ENCODE data around the gene CLDN2. TPM values are rescaled to one million over a fixed set of nuclear protein-coding genes. Genes with fewer than 3 reads are reported as not detected.
A peak's percentile ranks its signal among the peaks of the same experiment; 100 is the strongest.
"Not testable (repeated sequence)": the region's sequence is repeated elsewhere in the genome, so short reads cannot be mapped to it uniquely, and the experiment has no call there.

The CLDN2 gene
- total RNA-seq, 2 donors from 2014 or later: not detected

DNA sequence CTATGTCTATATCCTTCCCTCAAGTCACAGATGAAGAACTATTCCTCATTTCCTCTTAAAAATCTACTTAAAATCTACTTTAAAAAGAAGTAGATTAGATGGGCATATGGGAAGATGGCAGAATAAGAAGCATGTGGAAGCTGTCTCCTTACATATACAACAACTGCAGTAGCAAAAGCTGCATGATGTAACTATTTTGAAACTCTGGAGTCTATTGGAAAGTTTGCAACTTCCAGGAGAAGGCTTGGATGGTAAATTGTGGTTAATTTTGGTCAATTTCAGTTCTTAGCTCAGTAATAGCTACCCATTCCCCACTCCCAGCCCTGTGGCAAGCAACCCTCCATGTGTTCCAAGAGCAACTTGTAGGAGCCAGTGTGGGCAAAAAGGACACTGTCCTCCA lies 42.9 kb downstream of the CLDN2 start:
- Mint-ChIP-seq H3K27me3 (ENCODE audit: insufficient read depth) (no peaks in the 10 kb centered on the region), H3K27ac (no peak overlapping the region), H3K4me1 (no peaks in the 10 kb centered on the region), H3K9me3 (peaks cover 53% of the 10 kb centered on the region), H3K36me3 (ENCODE audit: low read depth) (peaks cover 3% of the 10 kb centered on the region), H3K4me3 (no peak overlapping the region)
- no peaks in the 10 kb centered on the region for H3K27me3 ChIP-seq (ENCODE audit: control insufficient read depth, insufficient read depth, low read length, poor library complexity, severe bottlenecking)
- no peaks in the 10 kb centered on the region for H3K4me1 ChIP-seq (ENCODE audit: control insufficient read depth, insufficient read depth, low read length)
- peaks cover 6% of the 10 kb centered on the region for H3K36me3 ChIP-seq (ENCODE audit: control insufficient read depth, insufficient read depth, low read length)
- no peak overlapping the region for H3K9ac ChIP-seq (ENCODE audit: extremely low read depth, low read length, poor library complexity, severe bottlenecking)
- TF ChIP-seq, protein P1, sequence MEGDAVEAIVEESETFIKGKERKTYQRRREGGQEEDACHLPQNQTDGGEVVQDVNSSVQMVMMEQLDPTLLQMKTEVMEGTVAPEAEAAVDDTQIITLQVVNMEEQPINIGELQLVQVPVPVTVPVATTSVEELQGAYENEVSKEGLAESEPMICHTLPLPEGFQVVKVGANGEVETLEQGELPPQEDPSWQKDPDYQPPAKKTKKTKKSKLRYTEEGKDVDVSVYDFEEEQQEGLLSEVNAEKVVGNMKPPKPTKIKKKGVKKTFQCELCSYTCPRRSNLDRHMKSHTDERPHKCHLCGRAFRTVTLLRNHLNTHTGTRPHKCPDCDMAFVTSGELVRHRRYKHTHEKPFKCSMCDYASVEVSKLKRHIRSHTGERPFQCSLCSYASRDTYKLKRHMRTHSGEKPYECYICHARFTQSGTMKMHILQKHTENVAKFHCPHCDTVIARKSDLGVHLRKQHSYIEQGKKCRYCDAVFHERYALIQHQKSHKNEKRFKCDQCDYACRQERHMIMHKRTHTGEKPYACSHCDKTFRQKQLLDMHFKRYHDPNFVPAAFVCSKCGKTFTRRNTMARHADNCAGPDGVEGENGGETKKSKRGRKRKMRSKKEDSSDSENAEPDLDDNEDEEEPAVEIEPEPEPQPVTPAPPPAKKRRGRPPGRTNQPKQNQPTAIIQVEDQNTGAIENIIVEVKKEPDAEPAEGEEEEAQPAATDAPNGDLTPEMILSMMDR (conservative IDR thresholded peaks at IDR 0.05): no peak
- H3K9me3 ChIP-seq (ENCODE audit: control insufficient read depth, low read length): no peaks in the 10 kb centered on the region
- H3K27ac ChIP-seq (ENCODE audit: low read depth, low read length): no peak overlapping the region
- H3K4me3 ChIP-seq (ENCODE audit: low read length): no peak overlapping the region
- DNase-seq: no peak

DNA sequence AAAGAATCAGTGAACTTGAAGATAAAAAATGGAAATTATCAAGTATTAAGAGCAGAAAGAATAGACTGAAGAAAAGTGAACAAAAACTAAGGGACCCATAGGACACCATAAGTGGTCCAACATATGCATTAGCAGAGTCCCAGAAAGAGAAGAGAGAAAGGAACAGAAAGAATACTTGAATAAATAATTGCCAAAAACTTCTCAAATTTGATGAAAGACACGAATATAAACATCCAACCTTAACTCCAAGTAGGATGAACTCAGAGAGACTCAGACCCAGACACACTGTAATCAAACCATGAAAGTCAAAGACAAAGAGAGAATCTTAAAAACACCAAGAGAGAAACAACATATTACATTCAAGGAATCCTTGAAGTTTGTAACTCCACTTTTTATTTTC lies 44.1 kb downstream of the CLDN2 start:
- H3K9me3 ChIP-seq (ENCODE audit: control insufficient read depth, low read length): no peaks in the 10 kb centered on the region
- no peak overlapping the region for H3K4me3 ChIP-seq (ENCODE audit: low read length)
- no peaks in the 10 kb centered on the region for H3K4me1 ChIP-seq (ENCODE audit: control insufficient read depth, insufficient read depth, low read length)
- Mint-ChIP-seq H3K27me3 (ENCODE audit: insufficient read depth) (no peaks in the 10 kb centered on the region), H3K27ac (no peak overlapping the region), H3K4me3 (no peak overlapping the region), H3K4me1 (no peaks in the 10 kb centered on the region), H3K9me3 (peaks cover 64% of the 10 kb centered on the region), H3K36me3 (ENCODE audit: low read depth) (peaks cover 7% of the 10 kb centered on the region)
- no peak for DNase-seq
- TF ChIP-seq, protein P1 (conservative IDR thresholded peaks at IDR 0.05): no peak
- no peak overlapping the region for H3K9ac ChIP-seq (ENCODE audit: extremely low read depth, low read length, poor library complexity, severe bottlenecking)
- H3K27ac ChIP-seq (ENCODE audit: low read depth, low read length): no peak overlapping the region
- peaks cover 6% of the 10 kb centered on the region for H3K36me3 ChIP-seq (ENCODE audit: control insufficient read depth, insufficient read depth, low read length)
- 100% methylated on average over 1 of the region's 1 CpG; no CpG with 5 or more reads in 1 of the 2 experiments for WGBS, 2 experiments (ENCODE audit: insufficient coverage in 1 of 2, insufficient read length in 1 of 2)
- H3K27me3 ChIP-seq (ENCODE audit: control insufficient read depth, insufficient read depth, low read length, poor library complexity, severe bottlenecking): no peaks in the 10 kb centered on the region

DNA sequence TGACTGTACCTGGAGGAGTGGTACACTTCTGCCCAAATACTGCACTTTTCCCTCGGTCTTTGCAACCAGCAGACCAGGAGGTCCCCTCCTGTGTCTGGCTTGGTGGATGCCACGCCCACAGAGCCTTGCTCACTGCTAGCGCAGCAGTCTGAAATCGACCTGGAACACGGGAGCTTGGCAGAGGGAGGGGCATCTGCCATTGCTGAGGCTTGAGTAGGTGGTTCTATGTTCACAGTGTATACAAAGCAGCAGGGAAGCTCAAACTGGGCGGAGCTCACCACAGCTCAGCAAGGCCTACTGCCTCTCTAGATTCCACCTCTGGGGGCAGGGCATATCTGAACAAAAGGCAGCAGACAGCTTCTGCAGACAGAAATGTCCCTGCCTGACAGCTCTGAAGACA lies 46.3 kb downstream of the CLDN2 start:
- peaks cover 82% of the 10 kb centered on the region for H3K9me3 Mint-ChIP-seq
- not testable (repeated sequence) for H3K9me3 ChIP-seq (ENCODE audit: control insufficient read depth, low read length); H3K27me3 ChIP-seq (ENCODE audit: control insufficient read depth, insufficient read depth, low read length, poor library complexity, severe bottlenecking); H3K27ac Mint-ChIP-seq; H3K27ac ChIP-seq (ENCODE audit: low read depth, low read length); H3K4me3 ChIP-seq (ENCODE audit: low read length); H3K36me3 Mint-ChIP-seq (ENCODE audit: low read depth); H3K4me3 Mint-ChIP-seq; H3K9ac ChIP-seq (ENCODE audit: extremely low read depth, low read length, poor library complexity, severe bottlenecking); H3K36me3 ChIP-seq (ENCODE audit: control insufficient read depth, insufficient read depth, low read length); H3K27me3 Mint-ChIP-seq (ENCODE audit: insufficient read depth); H3K4me1 Mint-ChIP-seq; H3K4me1 ChIP-seq (ENCODE audit: control insufficient read depth, insufficient read depth, low read length)
- 65% methylated on average over 6 of the region's 6 CpGs; no CpG with 5 or more reads in 1 of the 2 experiments for WGBS, 2 experiments (ENCODE audit: insufficient coverage in 1 of 2, insufficient read length in 1 of 2)
- DNase-seq: peak; percentile 74
- TF ChIP-seq, protein P1 (conservative IDR thresholded peaks at IDR 0.05): peak; percentile 21
